HG02938 (cell line): ENCODE measurements around the gene BHMT2.

Experiments
- ATAC-seq: cut with Tn5 transposase; IDR thresholded peaks from one replicate; pipeline ENCODE4 v1.9.1; 2021; ENCODE audit warnings: mild to moderate bottlenecking, moderate library complexity; ENCODE audit not compliant: unreplicated experiment

BHMT2 gene, protein sequence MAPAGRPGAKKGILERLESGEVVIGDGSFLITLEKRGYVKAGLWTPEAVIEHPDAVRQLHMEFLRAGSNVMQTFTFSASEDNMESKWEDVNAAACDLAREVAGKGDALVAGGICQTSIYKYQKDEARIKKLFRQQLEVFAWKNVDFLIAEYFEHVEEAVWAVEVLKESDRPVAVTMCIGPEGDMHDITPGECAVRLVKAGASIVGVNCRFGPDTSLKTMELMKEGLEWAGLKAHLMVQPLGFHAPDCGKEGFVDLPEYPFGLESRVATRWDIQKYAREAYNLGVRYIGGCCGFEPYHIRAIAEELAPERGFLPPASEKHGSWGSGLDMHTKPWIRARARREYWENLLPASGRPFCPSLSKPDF

DNA sequence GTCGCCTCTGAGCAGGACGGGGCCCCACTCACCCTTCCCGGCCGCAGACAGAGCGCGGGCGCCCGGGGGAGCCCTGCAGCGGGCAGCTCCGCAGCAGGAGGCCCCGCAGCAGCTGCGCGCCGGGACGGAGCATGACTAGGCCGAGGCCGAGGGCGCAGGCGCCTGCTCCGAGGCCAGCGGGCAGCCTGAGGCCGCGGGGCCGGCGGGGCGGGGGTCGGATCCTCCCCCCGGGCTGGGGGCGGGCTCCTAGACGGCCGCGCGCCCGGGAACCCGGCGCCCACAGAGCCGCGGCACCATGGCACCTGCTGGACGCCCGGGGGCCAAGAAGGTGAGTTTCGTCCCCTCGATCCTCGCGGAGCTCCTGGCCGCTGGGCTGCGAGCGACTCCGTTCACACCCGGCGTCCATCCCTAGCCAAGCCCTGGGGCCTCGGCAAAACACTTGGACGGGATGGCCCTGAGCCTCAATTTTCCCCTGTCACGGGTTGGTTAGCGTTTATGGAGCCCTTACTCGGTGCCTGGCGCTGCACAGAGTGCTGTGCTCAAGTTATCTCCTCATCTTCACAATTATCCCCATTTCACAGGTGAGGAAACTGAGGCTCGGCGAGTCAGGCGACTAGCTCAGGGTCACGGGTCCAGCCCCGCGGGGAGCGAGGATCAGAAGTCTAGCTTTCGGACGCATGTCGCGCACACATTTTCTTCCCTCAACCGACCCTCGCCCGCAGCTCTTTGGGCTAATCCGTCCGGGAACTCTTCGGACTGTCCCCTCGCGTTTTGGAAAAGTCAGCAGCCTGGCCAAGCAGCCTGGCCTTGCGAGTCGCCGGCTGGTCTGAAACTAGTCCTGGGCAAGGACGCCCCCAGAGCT is at the start of gene BHMT2, which contains the start of gene DMGDH:
BHMT2 (plus strand) TSS at position 280 of the 862 bp plus-strand sequence; CDS start at position 296, 16 bp downstream.
DMGDH (minus strand) TSS at position 187 of the 862 bp plus-strand sequence; CDS start at position 133, 54 bp downstream.
- ATAC-seq, result no peak

DNA sequence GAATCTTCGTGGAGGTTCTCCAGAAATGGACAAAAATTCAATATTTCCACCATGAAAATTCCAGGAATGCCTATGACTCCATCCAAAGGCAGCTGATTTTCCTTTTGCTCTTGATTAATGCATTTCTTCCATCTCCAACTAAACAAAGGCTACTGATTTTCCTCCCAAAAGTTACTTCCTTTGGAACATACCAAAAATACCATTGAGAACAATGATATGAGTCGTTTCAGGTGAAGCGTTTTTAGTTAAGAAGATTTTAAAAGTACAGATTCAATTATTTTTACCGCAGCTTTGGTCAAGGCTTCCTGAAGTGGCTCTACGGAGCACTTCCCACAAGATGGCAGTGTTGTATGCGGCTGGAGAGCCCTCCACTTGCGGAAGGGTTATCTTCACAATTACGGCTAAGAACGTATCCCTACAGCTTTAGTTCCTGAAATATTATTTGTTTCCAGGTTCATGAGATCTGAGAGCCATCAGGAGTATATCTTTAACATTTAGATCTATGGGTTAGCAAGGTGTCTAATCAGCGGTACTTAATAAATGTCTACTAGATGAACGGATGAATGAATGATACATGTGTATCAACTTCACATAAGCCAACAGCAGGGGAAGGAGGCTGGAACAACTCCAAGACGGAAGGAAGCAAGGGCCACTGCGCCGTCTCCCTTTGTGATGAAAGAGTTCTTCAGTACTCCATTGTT is 48.6 kb upstream of the BHMT2 start:
- no peak for ATAC-seq

DNA sequence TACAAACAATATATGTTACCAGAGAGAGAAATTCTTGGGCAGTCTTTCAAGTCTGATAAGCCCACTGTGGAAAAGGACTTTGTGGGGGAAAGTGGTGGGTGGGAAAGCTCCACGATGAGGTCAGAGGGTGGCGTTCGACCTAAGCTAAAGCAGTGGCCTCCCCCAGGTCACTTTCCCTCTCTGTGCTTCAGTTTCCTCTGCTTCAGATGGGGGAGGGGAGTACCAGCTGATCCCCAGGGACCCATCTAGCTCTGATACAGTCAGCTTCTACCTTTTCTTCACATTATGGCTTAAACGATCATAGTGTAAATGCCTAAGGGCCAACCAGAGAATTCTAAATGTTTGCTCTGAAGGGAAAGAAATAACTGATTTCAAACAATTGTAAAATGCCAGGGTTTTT is 47.8 kb upstream of the BHMT2 start:
- ATAC-seq, result no peak

DNA sequence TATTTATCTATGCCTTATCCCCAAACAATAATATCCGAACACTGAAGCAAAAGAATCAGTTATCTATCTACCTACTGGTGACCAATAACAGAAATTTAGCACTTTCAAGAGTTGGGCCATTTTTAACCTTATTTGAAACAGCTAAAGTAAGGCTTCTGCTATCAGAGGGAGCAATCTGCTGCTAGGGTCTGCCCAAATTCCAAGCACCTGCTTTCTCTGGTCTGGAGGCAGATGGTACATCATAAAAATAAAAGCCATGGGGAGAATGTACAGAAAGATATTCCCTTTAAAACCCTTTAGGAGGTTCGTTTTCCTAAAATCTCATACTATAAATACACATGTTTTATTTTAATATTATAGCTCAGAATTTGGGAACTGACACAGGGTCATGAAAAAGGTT is 46.8 kb upstream of the BHMT2 start:
- ATAC-seq, result no peak

DNA sequence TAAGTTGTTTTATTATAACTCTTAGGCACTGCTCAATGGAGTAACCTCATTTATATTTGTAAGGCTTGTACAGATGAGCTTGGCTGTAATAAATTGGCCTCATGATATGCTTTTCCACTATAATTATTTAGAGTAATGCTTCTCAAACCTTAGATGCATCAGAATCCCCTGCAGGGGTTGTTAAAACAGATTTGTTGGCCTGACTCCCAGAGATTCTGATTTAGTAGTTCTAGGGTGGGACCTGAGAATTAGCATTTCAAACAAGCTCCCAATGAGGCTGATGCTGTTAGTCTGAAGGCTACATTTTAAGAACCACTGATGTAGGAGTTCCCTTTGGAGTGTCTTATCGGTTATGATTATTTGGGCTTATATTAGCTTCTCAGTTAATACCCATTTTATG is 46.2 kb upstream of the BHMT2 start:
- no peak for ATAC-seq

DNA sequence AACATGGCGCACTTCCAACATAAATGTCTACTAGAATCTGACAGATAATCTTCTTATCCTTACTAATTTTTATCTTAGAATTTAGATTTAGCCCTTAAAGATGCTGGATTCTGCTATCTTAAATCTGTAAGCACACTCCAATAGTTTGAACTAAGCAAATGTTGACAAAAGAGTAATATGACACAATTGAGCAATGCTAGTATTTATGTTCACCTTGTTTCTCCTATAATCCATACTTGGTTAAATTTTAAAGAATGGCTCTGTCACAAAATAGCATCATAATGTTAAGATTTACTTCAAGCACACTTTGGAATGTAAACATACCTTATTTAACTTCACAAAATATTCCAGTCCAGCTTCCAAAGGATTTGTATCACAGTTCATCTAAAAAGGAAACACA is 45.6 kb upstream of the BHMT2 start:
- ATAC-seq, result no peak

DNA sequence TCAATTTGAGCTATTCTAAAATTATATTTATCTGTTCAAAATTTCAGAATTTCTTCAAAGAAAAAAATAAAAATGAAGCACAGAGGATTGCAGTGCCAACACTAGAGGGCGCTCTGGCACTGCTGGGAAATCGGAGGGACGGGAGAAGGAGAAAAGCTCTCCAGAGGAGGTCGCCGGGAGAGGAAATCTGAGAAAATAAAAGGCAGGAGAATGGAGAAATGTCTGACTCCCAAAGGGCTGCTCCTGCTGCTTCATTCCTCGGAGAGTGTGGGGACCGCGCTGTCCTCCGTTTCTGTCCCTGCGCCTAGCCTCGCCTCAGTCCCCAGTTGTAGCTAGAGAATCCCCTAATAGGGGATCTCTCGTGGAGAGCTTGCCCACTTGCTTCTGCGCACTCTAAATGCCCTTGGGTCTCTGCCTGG is 44.5 kb upstream of the BHMT2 start:
- no peak for ATAC-seq

DNA sequence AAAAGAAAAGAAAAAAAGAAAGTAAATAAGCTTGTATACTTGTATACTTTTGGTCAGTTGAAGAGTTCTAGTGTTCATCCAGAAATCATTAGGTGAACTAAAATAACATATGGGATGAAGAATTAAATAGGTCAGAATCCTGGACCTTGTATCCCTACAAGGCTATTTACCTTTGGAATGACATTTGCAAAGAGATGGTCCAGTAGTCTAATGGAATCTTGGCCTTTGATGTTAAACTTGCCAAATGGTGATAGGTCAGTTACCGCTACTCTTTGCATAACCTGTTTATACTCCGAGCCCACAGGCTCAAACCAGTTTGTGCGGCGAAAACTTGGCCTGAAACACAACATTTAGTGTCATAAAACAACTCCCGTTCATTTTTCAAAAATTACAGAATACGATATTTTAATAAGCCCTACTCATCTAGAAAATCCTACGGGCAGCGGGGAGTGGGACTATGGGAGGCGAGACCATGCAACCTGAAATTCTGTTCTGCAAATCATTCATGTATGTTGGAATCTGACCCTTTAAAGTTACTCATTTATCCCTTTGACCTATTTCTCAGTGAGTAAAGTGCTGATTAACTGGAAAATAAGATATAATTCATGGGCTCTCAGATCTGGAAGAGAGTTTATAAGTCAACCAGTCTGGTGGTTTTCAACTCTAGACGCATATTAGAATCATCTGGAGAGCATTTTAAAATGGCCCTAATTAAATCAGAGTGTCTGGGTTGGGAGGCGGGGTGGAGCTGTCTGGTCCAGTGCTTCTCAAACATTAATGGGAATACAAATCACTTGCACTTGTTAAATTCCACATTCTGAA is 38.7 kb upstream of the BHMT2 start:
- no peak for ATAC-seq

DNA sequence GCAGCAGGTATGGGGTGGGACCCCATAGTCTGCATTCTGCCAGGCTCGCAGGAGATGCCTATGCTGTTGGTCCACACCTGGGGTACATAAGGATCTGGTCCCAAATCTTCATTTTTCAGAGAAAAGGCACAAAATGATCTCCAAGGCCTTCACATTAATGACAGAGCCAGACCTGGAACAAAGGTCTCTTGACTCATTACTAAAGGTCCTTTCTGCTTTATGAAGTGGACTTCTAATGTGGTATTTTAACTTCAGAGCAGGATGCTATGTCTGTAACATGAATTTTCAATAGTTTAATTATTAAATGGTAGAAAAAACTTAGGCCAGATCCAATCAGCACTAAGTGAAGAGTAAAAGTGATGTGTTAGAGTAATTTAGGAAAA is 38.1 kb upstream of the BHMT2 start:
- no peak for ATAC-seq

DNA sequence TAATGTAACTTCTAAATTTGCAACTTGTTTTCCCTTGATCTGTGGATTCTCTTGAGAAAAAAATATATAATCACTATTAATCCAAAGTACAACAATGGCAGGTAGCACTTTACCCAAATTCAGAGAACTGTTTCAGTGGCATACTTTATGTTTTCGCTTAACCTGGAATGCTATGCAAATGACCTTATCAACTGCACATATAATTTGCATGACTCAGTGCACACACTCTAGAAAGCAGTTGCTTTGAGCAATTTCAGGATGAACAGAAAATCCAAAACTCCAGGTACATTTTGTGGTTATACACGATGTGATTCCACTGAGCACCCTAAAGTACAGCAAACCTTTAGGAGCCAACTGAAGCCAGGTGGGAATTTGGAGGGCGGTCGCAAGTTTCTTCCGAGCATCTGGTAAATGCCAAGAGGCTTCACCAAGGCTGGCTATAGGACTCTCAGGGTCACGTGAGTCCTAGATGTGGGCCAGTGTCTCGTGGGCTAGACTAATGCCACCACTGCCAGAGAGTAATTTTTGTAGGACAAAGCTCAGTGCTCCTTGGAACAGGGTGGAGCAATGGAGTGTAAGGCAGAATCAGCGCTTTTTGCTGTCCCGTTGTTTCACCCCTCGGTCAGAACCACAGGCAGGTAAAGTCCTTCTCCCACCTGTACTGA is 37.4 kb upstream of the BHMT2 start:
- ATAC-seq, result no peak

DNA sequence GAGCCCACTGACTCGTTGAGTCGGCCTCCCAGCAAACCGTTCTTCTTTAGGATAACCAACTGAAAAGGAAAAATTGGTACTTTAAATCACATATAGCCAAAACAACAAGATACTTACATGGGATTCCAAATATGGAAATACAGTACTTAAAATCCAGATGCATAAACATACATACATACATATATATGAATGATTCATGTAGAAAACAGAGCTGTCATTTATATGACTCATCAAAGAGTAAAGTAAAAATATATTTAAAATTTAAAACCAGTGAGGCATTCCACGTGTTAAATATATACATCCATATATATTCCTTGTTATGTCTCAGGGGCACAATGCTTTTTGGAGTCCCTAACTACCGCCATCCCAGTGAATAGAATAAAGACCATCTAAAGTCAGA is 36.8 kb upstream of the BHMT2 start:
- no peak for ATAC-seq

DNA sequence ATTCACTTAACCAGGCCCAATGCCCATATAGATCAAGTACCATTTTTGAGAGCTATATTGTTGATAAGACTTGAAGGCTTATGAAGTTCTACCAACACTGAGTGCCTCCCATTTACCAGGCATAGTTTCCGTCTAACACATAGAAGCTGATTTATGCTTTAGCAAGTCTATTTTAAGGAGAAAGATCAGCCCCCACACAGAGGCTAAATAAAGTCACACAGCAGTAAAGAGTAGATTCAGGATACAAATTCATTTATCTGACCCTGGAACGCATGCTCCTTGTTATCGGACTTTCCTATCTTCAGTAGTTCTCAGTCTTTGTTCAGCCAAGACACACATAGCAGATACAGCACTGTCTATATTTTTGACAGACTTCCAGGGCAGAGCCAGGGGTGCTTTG is 34.3 kb upstream of the BHMT2 start:
- ATAC-seq, result no peak

DNA sequence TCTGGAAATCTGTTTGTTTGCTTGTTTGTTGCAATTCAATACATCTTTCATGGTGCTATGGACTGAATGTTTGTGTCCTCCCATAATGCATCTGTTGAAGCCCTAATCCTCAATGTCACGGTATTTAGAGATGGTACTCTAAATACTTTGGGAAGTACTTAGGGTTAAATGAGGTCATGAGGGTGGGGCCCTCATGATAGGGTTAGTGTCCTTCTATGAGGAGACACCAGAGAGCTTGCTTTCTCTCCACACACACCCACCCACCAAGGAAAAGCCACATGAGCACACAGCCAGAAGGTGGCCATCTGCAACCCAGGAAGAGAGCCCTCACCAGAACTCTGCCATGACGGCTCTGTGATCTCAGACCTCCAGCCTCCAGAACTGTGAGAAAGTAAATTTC is 32.8 kb upstream of the BHMT2 start:
- ATAC-seq, result no peak

DNA sequence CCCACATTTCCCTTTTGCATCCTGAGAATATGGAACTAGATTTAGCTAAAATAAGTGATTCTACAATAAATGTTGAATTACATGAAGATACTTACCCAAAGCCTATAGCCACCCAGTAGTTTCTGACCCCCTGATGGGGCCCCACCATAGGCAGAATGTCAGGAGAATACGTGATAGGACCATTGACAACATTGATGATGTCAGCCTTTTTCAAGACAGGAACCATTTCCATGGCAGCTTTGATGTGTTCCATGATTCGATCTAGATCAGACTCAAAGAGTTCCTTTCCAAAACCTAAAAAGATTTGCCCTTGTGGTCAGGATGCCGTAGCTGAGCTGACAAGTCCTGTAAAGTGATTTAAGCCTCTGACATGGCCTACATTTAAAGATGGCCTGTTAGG is 27.4 kb upstream of the BHMT2 start:
- ATAC-seq, result no peak

DNA sequence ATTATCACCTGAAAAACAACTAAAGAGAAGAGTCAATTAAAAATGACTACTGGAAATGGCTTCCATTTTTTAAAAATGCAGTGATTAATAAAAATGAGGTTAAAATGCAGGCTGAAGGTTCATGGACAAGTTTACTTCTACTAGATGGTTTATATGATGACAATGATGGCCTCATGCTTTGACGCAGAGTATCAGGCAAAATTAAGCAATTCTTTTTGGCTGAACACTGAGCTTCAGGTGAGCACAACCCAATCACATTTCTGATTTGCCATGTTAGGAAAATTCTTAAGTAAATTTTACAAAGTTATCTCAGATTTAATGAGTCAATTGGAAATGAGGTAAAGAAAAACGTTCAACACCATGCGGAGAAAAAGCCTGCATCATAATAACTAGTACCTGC is 22.4 kb upstream of the BHMT2 start:
- ATAC-seq, result no peak

DNA sequence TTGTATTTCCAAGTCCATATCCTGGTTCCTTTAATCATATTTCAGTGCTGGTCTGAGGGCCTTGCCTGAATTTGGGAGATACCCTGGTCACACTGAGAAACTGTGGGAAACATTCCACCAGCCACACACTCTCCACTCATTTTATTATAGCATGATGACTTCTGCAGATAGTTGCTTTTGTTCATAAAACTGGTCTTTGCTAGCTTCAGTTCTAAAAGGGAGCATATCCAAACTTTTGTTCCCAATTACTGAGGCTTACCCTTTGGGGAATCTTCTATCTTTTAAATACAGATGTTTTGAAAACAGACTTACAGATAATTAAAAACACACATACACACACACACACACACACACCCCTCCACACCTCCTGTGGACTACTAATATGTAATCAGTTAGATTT is 21.1 kb upstream of the BHMT2 start:
- ATAC-seq, result no peak

DNA sequence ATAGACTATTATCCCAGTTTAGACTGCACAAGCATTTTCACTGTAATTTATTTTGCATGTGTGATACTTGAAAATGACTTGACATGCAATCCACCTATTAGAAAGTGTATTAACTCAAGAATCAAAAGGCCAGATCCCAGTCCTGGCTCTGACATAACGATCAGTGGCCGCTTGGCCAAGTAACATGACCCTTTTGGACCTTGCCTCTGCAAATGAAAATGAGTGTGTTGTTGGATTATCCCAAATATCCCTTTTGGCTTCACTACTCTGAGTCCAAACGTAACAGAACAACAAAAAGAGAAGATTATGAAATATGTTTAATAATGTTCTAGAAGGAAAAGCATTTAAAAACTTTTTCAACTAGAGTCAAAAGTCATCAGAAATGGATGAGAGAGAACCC is 19.1 kb upstream of the BHMT2 start:
- ATAC-seq, result no peak

DNA sequence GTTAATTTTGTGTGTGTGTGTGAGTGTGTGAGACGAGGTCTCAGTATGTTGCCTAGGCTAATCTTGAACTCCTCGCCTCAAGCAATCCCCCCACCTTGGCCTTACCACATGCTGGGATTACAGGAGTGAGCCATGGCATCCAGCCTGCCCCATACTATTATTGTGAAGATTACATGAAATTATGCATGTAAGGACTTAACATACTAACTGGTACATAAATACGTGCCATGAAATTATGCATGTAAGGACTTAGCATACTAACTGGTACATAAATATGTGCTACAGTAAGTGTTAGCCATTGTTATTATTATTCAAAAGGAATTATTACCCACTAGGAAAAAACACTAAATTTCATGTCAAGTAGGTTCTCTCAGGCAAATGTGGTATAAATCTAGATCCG is 16.2 kb upstream of the BHMT2 start:
- no peak for ATAC-seq

DNA sequence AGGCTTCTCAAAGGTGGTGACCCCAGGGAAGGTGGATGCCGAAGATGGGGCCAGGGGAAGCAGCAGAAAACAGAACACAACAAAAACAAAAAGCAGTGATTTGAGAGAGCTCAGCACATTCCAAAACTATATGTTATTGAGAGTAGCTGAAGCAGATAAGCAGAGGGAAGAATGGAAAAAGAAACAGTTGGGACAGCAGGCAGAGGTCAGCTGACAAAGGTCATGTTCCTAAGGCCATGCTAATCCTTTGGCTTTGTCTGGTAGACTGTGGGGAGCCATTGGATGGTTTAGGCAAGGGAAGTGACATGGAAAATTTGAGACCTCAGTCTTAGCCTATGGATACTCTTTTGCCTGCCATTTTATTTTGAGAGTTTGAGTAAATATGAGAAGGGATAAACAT is 14.6 kb upstream of the BHMT2 start:
- ATAC-seq, result no peak

DNA sequence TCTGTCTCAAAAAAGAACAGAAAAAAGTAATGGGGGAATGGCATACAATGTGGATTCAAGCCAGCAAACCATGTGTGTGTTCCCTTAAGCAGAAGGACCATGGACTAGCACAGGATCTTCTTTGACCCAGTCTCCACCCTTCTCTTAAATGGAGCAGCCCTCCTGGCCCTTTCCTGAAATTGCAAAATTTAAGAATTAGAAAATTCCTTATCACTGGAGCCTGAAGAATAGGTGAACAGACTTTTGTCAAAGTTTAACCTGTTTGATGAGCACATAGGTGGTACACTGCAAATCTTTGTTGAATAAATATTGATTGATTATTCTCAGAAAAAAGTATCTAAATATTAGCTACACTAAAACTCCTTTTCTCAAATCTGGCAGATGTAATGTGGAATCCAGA is 12.7 kb upstream of the BHMT2 start:
- no peak for ATAC-seq
